HEK293 (cell line): ENCODE data around the gene CCNY.

Experiments
- CTCF ChIA-PET: fragments of 350-600 bp; formaldehyde crosslinking; extraction: SDS; loops from one replicate; lab custom pipeline; 2021; ENCODE audit warnings: antibody characterized with exemption; lab: Yijun Ruan, JAX
- POLR2A ChIA-PET: fragments of 300-600 bp; formaldehyde crosslinking; extraction: SDS; loops from one replicate; lab custom pipeline; 2020; ENCODE audit warnings: antibody characterized with exemption, inconsistent platforms; lab: Yijun Ruan, JAX
- H3K27ac ChIP-seq: fragments of 200-500 bp; sonication (Bioruptor generic); 2 replicates; pipeline ENCODE4 v1.5.1; 2014; ENCODE audit warnings: low read depth, low read length, control low read depth, inconsistent platforms; ENCODE audit errors: extremely low read depth
- H3K36me3 ChIP-seq, 2 experiments: fragments of 200-500 bp in 1 of 2; sonication (Bioruptor generic) in 1 of 2; 1 replicate in 1 of 2; 2 replicates in 1 of 2; pipeline ENCODE4 v1.5.1; 2014 to 2017; ENCODE audit warnings: inconsistent platforms in 2 of 2, low read length in 2 of 2; ENCODE audit not compliant: control insufficient read depth in 2 of 2, insufficient read depth in 1 of 2
- H3K4me1 ChIP-seq: fragments of 200-500 bp; sonication (Bioruptor generic); 2 replicates; pipeline ENCODE4 v1.5.1; 2014; ENCODE audit warnings: mild to moderate bottlenecking, low read length, inconsistent platforms; ENCODE audit not compliant: control insufficient read depth, insufficient read depth
- H3K4me3 ChIP-seq: 2 replicates; pipeline ENCODE4 v1.5.1; 2011; ENCODE audit warnings: low read depth, mild to moderate bottlenecking, control low read depth, low read length, moderate library complexity
- H3K9me3 ChIP-seq: fragments of 200-500 bp; sonication (Bioruptor generic); 2 replicates; pipeline ENCODE4 v1.5.1; 2014; ENCODE audit warnings: low read depth, low read length, inconsistent platforms; ENCODE audit not compliant: control insufficient read depth, insufficient read depth
- GLI4 ChIP-seq: fragments of 450-650 bp; formaldehyde crosslinking; IDR thresholded peaks from 2 replicates; pipeline ENCODE4 v1.5.1; 2016; ENCODE audit warnings: missing biosample characterization, missing genetic modification characterization
- GLIS2 ChIP-seq: fragments of 450-650 bp; formaldehyde crosslinking; IDR thresholded peaks from 2 replicates; pipeline ENCODE4 v1.5.1; 2016; ENCODE audit warnings: missing biosample characterization, missing genetic modification characterization
- MZF1 ChIP-seq: fragments of 450-650 bp; formaldehyde crosslinking; IDR thresholded peaks from 2 replicates; pipeline ENCODE4 v1.5.1; 2017; ENCODE audit warnings: missing biosample characterization, missing genetic modification characterization, borderline replicate concordance
- ZBTB48 ChIP-seq: fragments of 450-650 bp; formaldehyde crosslinking; IDR thresholded peaks from 2 replicates; pipeline ENCODE4 v1.5.1; 2016; ENCODE audit warnings: missing biosample characterization, missing genetic modification characterization
- ZNF202 ChIP-seq: fragments of 450-650 bp; formaldehyde crosslinking; IDR thresholded peaks from 2 replicates; pipeline ENCODE4 v1.5.1; 2016; ENCODE audit warnings: missing biosample characterization, missing genetic modification characterization, borderline replicate concordance
- ZNF335 ChIP-seq: fragments of 450-650 bp; formaldehyde crosslinking; conservative IDR thresholded peaks from 2 replicates; pipeline ENCODE4 v1.5.1; 2016; ENCODE audit warnings: missing biosample characterization, missing genetic modification characterization
- ZNF670 ChIP-seq: fragments of 450-650 bp; formaldehyde crosslinking; IDR thresholded peaks from 2 replicates; pipeline ENCODE4 v1.5.1; 2016; ENCODE audit warnings: missing biosample characterization, missing genetic modification characterization, low read depth
- TF ChIP-seq, protein P1 (sequence below): fragments of 450-650 bp; formaldehyde crosslinking; optimal IDR thresholded peaks from 2 replicates; pipeline ENCODE3; 2016; ENCODE audit warnings: missing biosample characterization, mild to moderate bottlenecking, missing genetic modification characterization
- TF ChIP-seq, protein P2 (sequence below): fragments of 450-650 bp; formaldehyde crosslinking; IDR thresholded peaks from 2 replicates; pipeline ENCODE4 v1.5.1; 2016; ENCODE audit warnings: missing biosample characterization, missing genetic modification characterization
- TF ChIP-seq, protein P3 (sequence below): fragments of 450-650 bp; formaldehyde crosslinking; IDR thresholded peaks from 2 replicates; pipeline ENCODE4 v1.5.1; 2016; ENCODE audit warnings: missing biosample characterization, missing genetic modification characterization, borderline replicate concordance
- TF ChIP-seq, protein P4 (sequence below): fragments of 450-650 bp; formaldehyde crosslinking; conservative IDR thresholded peaks from 2 replicates; pipeline ENCODE4 v1.5.1; 2016; ENCODE audit warnings: low read depth, missing biosample characterization, missing genetic modification characterization
- TF ChIP-seq, protein P5 (sequence below): fragments of 450-650 bp; formaldehyde crosslinking; IDR thresholded peaks from 2 replicates; pipeline ENCODE4 v1.5.1; 2016; ENCODE audit warnings: missing biosample characterization, missing genetic modification characterization

Gene CCNY

DNA sequence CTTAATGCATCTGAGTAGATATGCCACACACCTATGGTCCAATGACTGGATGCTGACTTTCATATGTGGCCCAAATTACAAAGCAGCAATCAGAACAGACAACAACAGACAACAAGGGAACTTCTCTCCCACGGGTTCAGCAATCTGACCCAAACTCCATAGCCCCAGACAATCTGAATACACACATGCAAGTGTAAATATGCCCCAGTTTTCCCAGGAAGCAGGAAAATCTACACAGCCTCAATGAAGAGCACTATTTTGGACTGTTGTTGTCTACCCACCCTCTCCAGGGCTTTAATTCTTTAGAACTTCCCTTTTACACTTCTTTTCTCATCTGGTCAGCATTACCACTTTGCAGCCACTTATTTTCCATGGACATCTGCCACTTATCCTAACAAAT is 2.0 kb upstream of the CCNY start:
- H3K4me3 ChIP-seq, result no peak overlapping the region
- TF ChIP-seq MZF1 (no peak), GLI4 (tag by site-specific recombination) (no peak), ZNF202 (no peak), GLIS2 (tag by site-specific recombination) (no peak)
- TF ChIP-seq, protein P1, sequence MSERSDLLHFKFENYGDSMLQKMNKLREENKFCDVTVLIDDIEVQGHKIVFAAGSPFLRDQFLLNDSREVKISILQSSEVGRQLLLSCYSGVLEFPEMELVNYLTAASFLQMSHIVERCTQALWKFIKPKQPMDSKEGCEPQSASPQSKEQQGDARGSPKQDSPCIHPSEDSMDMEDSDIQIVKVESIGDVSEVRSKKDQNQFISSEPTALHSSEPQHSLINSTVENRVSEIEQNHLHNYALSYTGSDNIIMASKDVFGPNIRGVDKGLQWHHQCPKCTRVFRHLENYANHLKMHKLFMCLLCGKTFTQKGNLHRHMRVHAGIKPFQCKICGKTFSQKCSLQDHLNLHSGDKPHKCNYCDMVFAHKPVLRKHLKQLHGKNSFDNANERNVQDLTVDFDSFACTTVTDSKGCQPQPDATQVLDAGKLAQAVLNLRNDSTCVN (tag by site-specific recombination), result no peak
- TF ChIP-seq, protein P2, sequence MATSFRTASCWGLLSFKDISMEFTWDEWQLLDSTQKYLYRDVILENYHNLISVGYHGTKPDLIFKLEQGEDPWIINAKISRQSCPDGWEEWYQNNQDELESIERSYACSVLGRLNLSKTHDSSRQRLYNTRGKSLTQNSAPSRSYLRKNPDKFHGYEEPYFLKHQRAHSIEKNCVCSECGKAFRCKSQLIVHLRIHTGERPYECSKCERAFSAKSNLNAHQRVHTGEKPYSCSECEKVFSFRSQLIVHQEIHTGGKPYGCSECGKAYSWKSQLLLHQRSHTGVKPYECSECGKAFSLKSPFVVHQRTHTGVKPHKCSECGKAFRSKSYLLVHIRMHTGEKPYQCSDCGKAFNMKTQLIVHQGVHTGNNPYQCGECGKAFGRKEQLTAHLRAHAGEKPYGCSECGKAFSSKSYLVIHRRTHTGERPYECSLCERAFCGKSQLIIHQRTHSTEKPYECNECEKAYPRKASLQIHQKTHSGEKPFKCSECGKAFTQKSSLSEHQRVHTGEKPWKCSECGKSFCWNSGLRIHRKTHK (tag by site-specific recombination), result no peak
- TF ChIP-seq, protein P3, sequence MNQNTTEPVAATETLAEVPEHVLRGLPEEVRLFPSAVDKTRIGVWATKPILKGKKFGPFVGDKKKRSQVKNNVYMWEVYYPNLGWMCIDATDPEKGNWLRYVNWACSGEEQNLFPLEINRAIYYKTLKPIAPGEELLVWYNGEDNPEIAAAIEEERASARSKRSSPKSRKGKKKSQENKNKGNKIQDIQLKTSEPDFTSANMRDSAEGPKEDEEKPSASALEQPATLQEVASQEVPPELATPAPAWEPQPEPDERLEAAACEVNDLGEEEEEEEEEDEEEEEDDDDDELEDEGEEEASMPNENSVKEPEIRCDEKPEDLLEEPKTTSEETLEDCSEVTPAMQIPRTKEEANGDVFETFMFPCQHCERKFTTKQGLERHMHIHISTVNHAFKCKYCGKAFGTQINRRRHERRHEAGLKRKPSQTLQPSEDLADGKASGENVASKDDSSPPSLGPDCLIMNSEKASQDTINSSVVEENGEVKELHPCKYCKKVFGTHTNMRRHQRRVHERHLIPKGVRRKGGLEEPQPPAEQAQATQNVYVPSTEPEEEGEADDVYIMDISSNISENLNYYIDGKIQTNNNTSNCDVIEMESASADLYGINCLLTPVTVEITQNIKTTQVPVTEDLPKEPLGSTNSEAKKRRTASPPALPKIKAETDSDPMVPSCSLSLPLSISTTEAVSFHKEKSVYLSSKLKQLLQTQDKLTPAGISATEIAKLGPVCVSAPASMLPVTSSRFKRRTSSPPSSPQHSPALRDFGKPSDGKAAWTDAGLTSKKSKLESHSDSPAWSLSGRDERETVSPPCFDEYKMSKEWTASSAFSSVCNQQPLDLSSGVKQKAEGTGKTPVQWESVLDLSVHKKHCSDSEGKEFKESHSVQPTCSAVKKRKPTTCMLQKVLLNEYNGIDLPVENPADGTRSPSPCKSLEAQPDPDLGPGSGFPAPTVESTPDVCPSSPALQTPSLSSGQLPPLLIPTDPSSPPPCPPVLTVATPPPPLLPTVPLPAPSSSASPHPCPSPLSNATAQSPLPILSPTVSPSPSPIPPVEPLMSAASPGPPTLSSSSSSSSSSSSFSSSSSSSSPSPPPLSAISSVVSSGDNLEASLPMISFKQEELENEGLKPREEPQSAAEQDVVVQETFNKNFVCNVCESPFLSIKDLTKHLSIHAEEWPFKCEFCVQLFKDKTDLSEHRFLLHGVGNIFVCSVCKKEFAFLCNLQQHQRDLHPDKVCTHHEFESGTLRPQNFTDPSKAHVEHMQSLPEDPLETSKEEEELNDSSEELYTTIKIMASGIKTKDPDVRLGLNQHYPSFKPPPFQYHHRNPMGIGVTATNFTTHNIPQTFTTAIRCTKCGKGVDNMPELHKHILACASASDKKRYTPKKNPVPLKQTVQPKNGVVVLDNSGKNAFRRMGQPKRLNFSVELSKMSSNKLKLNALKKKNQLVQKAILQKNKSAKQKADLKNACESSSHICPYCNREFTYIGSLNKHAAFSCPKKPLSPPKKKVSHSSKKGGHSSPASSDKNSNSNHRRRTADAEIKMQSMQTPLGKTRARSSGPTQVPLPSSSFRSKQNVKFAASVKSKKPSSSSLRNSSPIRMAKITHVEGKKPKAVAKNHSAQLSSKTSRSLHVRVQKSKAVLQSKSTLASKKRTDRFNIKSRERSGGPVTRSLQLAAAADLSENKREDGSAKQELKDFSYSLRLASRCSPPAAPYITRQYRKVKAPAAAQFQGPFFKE (tag by site-specific recombination), result no peak
- POLR2A ChIA-PET, result interaction anchor here (2.3 kb wide), 1 partner anchor 159 kb away, joined by 6 read pairs; no protein-coding TSS in a partner anchor
- no peak overlapping the region for H3K27ac ChIP-seq
- peaks cover 0 to 12% of the 10 kb centered on the region in 2 experiments; a peak in 1 of 3 replicates for H3K36me3 ChIP-seq
- CTCF ChIA-PET, result no interaction called here
- no peaks in the 10 kb centered on the region for H3K9me3 ChIP-seq
- H3K4me1 ChIP-seq, result peaks cover 7% of the 10 kb centered on the region; the same call in 1 of the 2 replicates

DNA sequence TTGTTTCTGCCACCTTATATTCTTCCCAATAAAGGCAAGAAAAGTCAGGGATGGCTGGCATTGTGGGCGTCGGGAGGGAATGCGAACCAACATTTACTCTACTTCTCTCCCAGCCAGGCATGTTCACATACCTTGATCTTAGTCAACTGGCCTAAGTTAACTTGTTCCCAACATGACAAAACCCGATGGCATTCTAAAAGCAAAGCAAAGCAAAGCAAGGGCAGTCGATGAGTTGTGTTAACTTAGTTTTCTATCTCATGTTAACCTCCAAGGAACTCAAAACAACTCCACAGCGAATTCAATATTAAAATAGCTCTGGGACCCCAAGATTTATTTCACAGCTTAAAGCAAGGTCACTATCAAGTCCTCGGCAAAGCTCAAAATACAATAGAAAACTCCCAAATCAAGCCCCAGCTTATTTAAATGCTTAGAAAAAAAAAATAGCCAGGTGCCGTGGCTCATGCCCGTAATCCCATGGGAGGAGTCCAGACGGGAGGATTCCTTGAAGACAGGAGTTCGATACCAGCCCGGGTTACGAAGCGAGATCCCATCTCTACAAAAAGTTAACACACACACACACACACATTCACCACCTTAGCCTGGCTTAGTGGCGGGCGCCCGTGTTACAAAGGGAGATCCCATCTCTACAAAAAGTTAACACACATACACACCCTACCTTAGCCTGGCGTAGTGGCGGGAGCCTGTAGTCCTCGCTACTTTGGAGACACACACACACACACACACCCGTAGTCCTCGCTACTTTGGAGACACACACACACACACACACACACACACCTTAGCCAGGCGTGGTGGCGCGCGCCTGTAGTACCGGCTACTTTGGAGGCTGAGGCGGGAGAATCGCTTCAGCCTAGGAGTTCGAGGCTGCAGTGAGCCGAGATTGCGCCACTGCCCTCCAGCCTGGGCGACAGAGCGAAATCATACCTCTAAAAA is 901 bp upstream of the CCNY start:
- H3K4me1 ChIP-seq, result 0 out of 2 replicates have a peak, but pooled peaks cover 7% of the 10 kb centered on the region
- TF ChIP-seq ZNF335, result peak; percentile 73
- TF ChIP-seq, protein P4, sequence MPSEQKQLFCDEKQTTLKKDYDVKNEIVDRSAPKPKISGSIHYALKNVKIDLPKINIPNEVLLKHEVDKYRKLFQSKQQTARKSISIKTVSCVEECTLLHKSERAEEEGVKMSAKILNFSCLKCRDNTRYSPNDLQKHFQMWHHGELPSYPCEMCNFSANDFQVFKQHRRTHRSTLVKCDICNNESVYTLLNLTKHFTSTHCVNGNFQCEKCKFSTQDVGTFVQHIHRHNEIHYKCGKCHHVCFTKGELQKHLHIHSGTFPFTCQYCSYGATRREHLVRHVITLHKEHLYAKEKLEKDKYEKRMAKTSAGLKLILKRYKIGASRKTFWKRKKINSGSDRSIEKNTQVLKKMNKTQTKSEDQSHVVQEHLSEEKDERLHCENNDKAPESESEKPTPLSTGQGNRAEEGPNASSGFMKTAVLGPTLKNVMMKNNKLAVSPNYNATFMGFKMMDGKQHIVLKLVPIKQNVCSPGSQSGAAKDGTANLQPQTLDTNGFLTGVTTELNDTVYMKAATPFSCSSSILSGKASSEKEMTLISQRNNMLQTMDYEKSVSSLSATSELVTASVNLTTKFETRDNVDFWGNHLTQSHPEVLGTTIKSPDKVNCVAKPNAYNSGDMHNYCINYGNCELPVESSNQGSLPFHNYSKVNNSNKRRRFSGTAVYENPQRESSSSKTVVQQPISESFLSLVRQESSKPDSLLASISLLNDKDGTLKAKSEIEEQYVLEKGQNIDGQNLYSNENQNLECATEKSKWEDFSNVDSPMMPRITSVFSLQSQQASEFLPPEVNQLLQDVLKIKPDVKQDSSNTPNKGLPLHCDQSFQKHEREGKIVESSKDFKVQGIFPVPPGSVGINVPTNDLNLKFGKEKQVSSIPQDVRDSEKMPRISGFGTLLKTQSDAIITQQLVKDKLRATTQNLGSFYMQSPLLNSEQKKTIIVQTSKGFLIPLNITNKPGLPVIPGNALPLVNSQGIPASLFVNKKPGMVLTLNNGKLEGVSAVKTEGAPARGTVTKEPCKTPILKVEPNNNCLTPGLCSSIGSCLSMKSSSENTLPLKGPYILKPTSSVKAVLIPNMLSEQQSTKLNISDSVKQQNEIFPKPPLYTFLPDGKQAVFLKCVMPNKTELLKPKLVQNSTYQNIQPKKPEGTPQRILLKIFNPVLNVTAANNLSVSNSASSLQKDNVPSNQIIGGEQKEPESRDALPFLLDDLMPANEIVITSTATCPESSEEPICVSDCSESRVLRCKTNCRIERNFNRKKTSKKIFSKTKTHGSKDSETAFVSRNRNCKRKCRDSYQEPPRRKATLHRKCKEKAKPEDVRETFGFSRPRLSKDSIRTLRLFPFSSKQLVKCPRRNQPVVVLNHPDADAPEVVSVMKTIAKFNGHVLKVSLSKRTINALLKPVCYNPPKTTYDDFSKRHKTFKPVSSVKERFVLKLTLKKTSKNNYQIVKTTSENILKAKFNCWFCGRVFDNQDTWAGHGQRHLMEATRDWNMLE (tag by site-specific recombination), result no peak
- no peak for TF ChIP-seq ZNF670 (tag by site-specific recombination)
- TF ChIP-seq, protein P5, sequence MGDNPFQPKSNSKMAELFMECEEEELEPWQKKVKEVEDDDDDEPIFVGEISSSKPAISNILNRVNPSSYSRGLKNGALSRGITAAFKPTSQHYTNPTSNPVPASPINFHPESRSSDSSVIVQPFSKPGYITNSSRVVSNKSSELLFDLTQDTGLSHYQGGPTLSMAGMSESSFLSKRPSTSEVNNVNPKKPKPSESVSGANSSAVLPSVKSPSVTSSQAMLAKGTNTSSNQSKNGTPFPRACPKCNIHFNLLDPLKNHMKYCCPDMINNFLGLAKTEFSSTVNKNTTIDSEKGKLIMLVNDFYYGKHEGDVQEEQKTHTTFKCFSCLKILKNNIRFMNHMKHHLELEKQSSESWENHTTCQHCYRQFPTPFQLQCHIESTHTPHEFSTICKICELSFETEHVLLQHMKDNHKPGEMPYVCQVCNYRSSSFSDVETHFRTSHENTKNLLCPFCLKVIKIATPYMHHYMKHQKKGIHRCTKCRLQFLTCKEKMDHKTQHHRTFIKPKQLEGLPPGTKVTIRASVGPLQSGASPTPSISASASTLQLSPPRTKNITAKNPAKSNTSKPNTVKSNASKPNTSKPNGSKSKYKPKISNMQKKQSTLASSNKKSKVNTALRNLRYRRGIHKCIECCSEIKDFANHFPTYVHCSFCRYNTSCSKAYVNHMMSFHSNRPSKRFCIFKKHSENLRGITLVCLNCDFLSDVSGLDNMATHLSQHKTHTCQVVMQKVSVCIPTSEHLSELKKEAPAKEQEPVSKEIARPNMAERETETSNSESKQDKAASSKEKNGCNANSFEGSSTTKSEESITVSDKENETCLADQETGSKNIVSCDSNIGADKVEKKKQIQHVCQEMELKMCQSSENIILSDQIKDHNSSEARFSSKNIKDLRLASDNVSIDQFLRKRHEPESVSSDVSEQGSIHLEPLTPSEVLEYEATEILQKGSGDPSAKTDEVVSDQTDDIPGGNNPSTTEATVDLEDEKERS, result 0 out of 2 replicates have a peak, but pooled peaks have one; percentile 12
- TF ChIP-seq ZBTB48 (tag by site-specific recombination), result 0 out of 2 replicates have a peak, but pooled peaks have one; percentile 11

More for the DNA sequence above, 901 bp upstream of the CCNY start:
- ChIA-PET POLR2A (interaction anchor here (1.0 to 2.3 kb wide), 2 partner anchors 12 to 158 kb away, joined by 4 to 6 read pairs; no protein-coding TSS in a partner anchor), CTCF (interaction anchor here (0.6 kb wide), 1 partner anchor 1532 kb away, joined by 4 read pairs; no protein-coding TSS in a partner anchor)
- peak overlapping the region; percentile 88 for H3K4me3 ChIP-seq
- no peaks in the 10 kb centered on the region for H3K9me3 ChIP-seq
- H3K36me3 ChIP-seq, result peaks cover 0 to 12% of the 10 kb centered on the region in 2 experiments; a peak in 1 of 3 replicates
- H3K27ac ChIP-seq, result peak overlapping the region; percentile 81
